Adrenal gland (tissue), 5 donors: ENCODE measurements around the gene PLEKHH1.

Experiments
- POLR2A ChIP-seq, 2 donors: fragments of 450-650 bp; IDR thresholded peaks; one replicate each; pipeline ENCODE4 v1.6.1; 2017; ENCODE audit warnings: antibody characterized with exemption in 2 of 2, mild to moderate bottlenecking in 2 of 2, moderate library complexity in 1 of 2
- TF ChIP-seq, protein P1 (sequence below), 6 experiments: fragments of 450-650 bp in 4 of 6; fragments of 200-600 bp in 2 of 6; sonication (generic) in 1 of 6; IDR thresholded peaks; 1 replicate in 5 of 6; 2 replicates in 1 of 6; pipeline versions ENCODE4 v1.5.1 to v1.8.0; 2016 to 2021; ENCODE audit warnings: antibody characterized with exemption in 6 of 6, mild to moderate bottlenecking in 2 of 6, moderate library complexity in 1 of 6
- donor health status: DM: no; HTN: no; CAD: no.

- TF ChIP-seq POLR2A (IDR thresholded peaks at IDR 0.05): no peak
- TF ChIP-seq, protein P1, sequence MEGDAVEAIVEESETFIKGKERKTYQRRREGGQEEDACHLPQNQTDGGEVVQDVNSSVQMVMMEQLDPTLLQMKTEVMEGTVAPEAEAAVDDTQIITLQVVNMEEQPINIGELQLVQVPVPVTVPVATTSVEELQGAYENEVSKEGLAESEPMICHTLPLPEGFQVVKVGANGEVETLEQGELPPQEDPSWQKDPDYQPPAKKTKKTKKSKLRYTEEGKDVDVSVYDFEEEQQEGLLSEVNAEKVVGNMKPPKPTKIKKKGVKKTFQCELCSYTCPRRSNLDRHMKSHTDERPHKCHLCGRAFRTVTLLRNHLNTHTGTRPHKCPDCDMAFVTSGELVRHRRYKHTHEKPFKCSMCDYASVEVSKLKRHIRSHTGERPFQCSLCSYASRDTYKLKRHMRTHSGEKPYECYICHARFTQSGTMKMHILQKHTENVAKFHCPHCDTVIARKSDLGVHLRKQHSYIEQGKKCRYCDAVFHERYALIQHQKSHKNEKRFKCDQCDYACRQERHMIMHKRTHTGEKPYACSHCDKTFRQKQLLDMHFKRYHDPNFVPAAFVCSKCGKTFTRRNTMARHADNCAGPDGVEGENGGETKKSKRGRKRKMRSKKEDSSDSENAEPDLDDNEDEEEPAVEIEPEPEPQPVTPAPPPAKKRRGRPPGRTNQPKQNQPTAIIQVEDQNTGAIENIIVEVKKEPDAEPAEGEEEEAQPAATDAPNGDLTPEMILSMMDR (IDR thresholded peaks at IDR 0.05): no peak
Measured at GRCh38 chr14:67636361-67636919, 103.3 kb downstream of the PLEKHH1 start.
